Keratinocyte (primary cell): ENCODE measurements around the gene MLN. TPM values are rescaled to one million over a fixed set of nuclear protein-coding genes. Genes with fewer than 3 reads are reported as not detected.

Experiments
- DNase-seq: peaks from one replicate; pipeline ENCODE4 v3.0.0-alpha.2; 2011; ENCODE audit warnings: low read depth, missing footprints, low spot score
- FAIRE-seq: peaks from 2 replicates; lab custom pipeline; 2011; peaks lifted over from hg19 to GRCh38; lab: Jason Lieb, UNC
- H2AFZ ChIP-seq: 2 replicates; pipeline ENCODE4 v1.6.0; 2012; ENCODE audit warnings: low read length, control low read depth, inconsistent platforms; ENCODE audit not compliant: control insufficient read depth
- H3K27ac ChIP-seq: 2 replicates; pipeline ENCODE4 v1.5.1; 2011; ENCODE audit warnings: low read length; ENCODE audit not compliant: control insufficient read depth, insufficient read depth
- H3K27me3 ChIP-seq: 3 replicates; pipeline ENCODE4 v1.6.0; 2011; ENCODE audit warnings: low read length; ENCODE audit not compliant: control insufficient read depth, insufficient read depth; ENCODE audit errors: extremely low read depth
- H3K36me3 ChIP-seq, 2 experiments: 2 replicates in 1 of 2; 3 replicates in 1 of 2; pipeline ENCODE4 v1.5.1; 2011; ENCODE audit warnings: low read length in 2 of 2, mild to moderate bottlenecking in 1 of 2; ENCODE audit not compliant: control insufficient read depth in 2 of 2, insufficient read depth in 2 of 2; ENCODE audit errors: extremely low read depth in 1 of 2
- H3K4me1 ChIP-seq: 3 replicates; pipeline ENCODE4 v1.5.1; 2011; ENCODE audit warnings: low read length; ENCODE audit not compliant: control insufficient read depth, insufficient read depth; ENCODE audit errors: extremely low read depth
- H3K4me2 ChIP-seq: 3 replicates; pipeline ENCODE4 v1.6.0; 2011; ENCODE audit warnings: low read depth, low read length; ENCODE audit not compliant: control insufficient read depth, insufficient read depth; ENCODE audit errors: extremely low read depth
- H3K4me3 ChIP-seq, 3 experiments: fragments of 200-600 bp in 1 of 3; sonication (generic) in 1 of 3; 2 replicates in 2 of 3; 3 replicates in 1 of 3; pipeline ENCODE4 v1.5.1; 2011 to 2016; ENCODE audit warnings: low read length in 3 of 3, mild to moderate bottlenecking in 3 of 3, control low read depth in 2 of 3, inconsistent platforms in 1 of 3, low read depth in 1 of 3, mixed read lengths in 1 of 3, mixed run types in 1 of 3, moderate library complexity in 1 of 3; ENCODE audit not compliant: control insufficient read depth in 2 of 3, insufficient read depth in 2 of 3; ENCODE audit errors: extremely low read depth in 1 of 3
- H3K79me2 ChIP-seq: 2 replicates; pipeline ENCODE4 v1.6.0; 2012; ENCODE audit warnings: low read length; ENCODE audit not compliant: control insufficient read depth, insufficient read depth
- H3K9ac ChIP-seq: 3 replicates; pipeline ENCODE4 v1.6.0; 2011; ENCODE audit warnings: low read length; ENCODE audit not compliant: control insufficient read depth, insufficient read depth; ENCODE audit errors: extremely low read depth
- H3K9me1 ChIP-seq: 3 replicates; pipeline ENCODE4 v1.6.0; 2011; ENCODE audit warnings: low read length; ENCODE audit not compliant: control insufficient read depth, insufficient read depth; ENCODE audit errors: extremely low read depth
- H3K9me3 ChIP-seq: 2 replicates; pipeline ENCODE4 v1.5.1; 2012; ENCODE audit warnings: low read depth, low read length; ENCODE audit not compliant: control insufficient read depth
- H4K20me1 ChIP-seq: 3 replicates; pipeline ENCODE4 v1.6.0; 2011; ENCODE audit warnings: low read length; ENCODE audit not compliant: control insufficient read depth, insufficient read depth; ENCODE audit errors: extremely low read depth
- EZH2 ChIP-seq: IDR thresholded peaks from one replicate; pipeline ENCODE4 v1.6.1; 2012; ENCODE audit warnings: inconsistent platforms, mild to moderate bottlenecking, low read length, moderate library complexity
- dilution Hi-C: fragments of 300-500 bp; cut with MboI; formaldehyde crosslinking; loops from one replicate; pipeline ENCODE4 v1.7.0; 2020; ENCODE audit warnings: low sequenced_read_pairs; ENCODE audit not compliant: extremely low pct_ligation_motif_present
- polyA plus RNA-seq, 5 experiments: library from polyadenylated mRNA; depleted of rRNA in 3 of 5; stranded (reverse) in 3 of 5; stranded (forward) in 1 of 5; unstranded in 1 of 5; fragments of >200 nt; gene quantifications; 1 replicate in 1 of 5; 2 replicates in 3 of 5; 3 replicates in 1 of 5; pipeline versions ENCODE4 v1.2.1 to v1.2.3, GENCODE V29; 2011 to 2012; ENCODE audit warnings: missing spikeins in 2 of 5, low read depth in 1 of 5, low replicate concordance in 1 of 5
- TF ChIP-seq, protein P1 (sequence below), 3 experiments: IDR thresholded peaks in 1 of 3; conservative IDR thresholded peaks in 1 of 3; optimal IDR thresholded peaks in 1 of 3; 2 replicates in 2 of 3; 3 replicates in 1 of 3; pipeline versions ENCODE3 to v1.5.1; 2011; ENCODE audit warnings: low read length in 3 of 3, mild to moderate bottlenecking in 3 of 3, moderate library complexity in 2 of 3, control low read depth in 1 of 3, inconsistent platforms in 1 of 3; ENCODE audit not compliant: insufficient read depth in 2 of 3; ENCODE audit errors: extremely low read depth in 1 of 3

MLN gene
- polyA plus RNA-seq, 1 donor (not counting 4 experiments of a cell fraction or from before 2014, with no cell fraction given), result not detected

DNA sequence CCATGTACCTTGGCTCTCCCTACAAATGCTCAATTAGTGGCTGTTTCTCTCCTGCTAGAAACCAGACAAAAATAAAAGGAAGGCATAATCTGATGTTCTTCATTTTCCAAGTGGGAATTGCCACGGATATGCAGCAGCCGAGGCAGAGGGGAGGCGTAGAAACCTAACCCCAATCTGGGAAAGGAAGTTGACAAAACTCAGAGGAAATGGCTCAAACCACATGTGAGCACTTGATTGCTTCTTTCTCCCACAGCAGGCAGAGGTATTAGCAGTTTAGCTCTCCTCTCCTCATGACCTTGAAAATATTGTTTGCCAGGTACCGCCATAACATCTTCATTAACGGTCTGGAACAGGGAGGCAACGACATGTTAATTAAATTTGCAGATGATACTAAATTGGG, 3.8 kb upstream of the MLN start:
- dilution Hi-C loops, result no loop called here
- no peaks in the 10 kb centered on the region for H3K79me2 ChIP-seq
- no peaks in the 10 kb centered on the region for H3K4me1 ChIP-seq
- FAIRE-seq (no peak), DNase-seq (no peak)
- H3K27ac ChIP-seq, result no peak overlapping the region
- no peak overlapping the region for H2AFZ ChIP-seq
- H3K9me1 ChIP-seq, result no peaks in the 10 kb centered on the region
- no peak overlapping the region for H3K4me2 ChIP-seq
- H3K36me3 ChIP-seq, result no peaks in the 10 kb centered on the region
- H3K27me3 ChIP-seq, result peaks cover 5% of the 10 kb centered on the region
- no peaks in the 10 kb centered on the region for H3K9me3 ChIP-seq
- no peaks in the 10 kb centered on the region for H4K20me1 ChIP-seq
- no peak overlapping the region for H3K4me3 ChIP-seq
- TF ChIP-seq, protein P1, sequence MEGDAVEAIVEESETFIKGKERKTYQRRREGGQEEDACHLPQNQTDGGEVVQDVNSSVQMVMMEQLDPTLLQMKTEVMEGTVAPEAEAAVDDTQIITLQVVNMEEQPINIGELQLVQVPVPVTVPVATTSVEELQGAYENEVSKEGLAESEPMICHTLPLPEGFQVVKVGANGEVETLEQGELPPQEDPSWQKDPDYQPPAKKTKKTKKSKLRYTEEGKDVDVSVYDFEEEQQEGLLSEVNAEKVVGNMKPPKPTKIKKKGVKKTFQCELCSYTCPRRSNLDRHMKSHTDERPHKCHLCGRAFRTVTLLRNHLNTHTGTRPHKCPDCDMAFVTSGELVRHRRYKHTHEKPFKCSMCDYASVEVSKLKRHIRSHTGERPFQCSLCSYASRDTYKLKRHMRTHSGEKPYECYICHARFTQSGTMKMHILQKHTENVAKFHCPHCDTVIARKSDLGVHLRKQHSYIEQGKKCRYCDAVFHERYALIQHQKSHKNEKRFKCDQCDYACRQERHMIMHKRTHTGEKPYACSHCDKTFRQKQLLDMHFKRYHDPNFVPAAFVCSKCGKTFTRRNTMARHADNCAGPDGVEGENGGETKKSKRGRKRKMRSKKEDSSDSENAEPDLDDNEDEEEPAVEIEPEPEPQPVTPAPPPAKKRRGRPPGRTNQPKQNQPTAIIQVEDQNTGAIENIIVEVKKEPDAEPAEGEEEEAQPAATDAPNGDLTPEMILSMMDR (optimal IDR thresholded peaks at IDR 0.05 in 1 of 3, IDR thresholded peaks at IDR 0.05 in 1 of 3, conservative IDR thresholded peaks at IDR 0.05 in 1 of 3; ENCODE audit: extremely low read depth in 1 of 3, insufficient read depth in 2 of 3, low read length in 3 of 3), result no peak
- no peak for TF ChIP-seq EZH2
- no peak overlapping the region for H3K9ac ChIP-seq

DNA sequence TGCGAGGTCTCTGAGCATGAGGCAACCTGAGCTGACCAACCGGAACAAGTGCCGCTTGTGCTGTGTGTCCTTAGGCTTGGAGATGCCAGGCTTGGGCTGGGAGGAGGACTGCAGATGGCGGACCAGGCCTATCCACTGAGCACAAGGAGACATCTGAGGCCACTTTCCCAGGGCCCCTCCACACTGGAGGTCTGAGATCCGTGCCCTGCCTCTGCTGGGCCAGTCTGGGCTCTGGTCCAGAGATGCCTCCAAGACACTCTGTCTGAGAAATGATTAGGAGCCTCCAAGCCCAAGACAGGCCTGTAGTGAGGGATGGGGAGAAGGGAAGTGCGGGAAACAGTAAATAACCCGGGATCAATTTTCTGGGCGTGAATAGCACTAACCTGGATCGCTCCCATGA, 3.0 kb upstream of the MLN start:
- FAIRE-seq (no peak), DNase-seq (no peak)
- Histone ChIP-seq H3K4me3 (no peak overlapping the region), H3K9ac (no peak overlapping the region), H3K9me3 (no peaks in the 10 kb centered on the region), H3K36me3 (no peaks in the 10 kb centered on the region), H4K20me1 (no peaks in the 10 kb centered on the region), H2AFZ (no peak overlapping the region), H3K9me1 (no peaks in the 10 kb centered on the region), H3K79me2 (no peaks in the 10 kb centered on the region), H3K27ac (no peak overlapping the region), H3K4me1 (no peaks in the 10 kb centered on the region), H3K4me2 (no peak overlapping the region), H3K27me3 (peaks cover 5% of the 10 kb centered on the region)
- dilution Hi-C loops, result no loop called here
- TF ChIP-seq EZH2, result no peak
- TF ChIP-seq, protein P1 (optimal IDR thresholded peaks at IDR 0.05 in 1 of 3, IDR thresholded peaks at IDR 0.05 in 1 of 3, conservative IDR thresholded peaks at IDR 0.05 in 1 of 3; ENCODE audit: extremely low read depth in 1 of 3, insufficient read depth in 2 of 3, low read length in 3 of 3), result no peak
